Left cardiac atrium (tissue), 4 donors: ENCODE results near the gene ALDH1A1. TPM values are rescaled to one million over a fixed set of nuclear protein-coding genes. Genes with fewer than 3 reads are reported as not detected.

Source experiments
- ATAC-seq, 2 donors: fragments of 200-7000 bp; cut with Tn5 transposase; one replicate each; pipeline ENCODE4 v1.9.1; 2020; ENCODE audit warnings: mild to moderate bottlenecking in 2 of 2, moderate library complexity in 2 of 2
- DNase-seq: peaks from one replicate; pipeline ENCODE4 v3.0.0-alpha.2; 2020
- intact Hi-C, 2 donors: fragments of 100-400 bp; cut with DNase I; formaldehyde crosslinking; loops; one replicate each; pipeline versions ENCODE4 v1.14.1 to v1.15.1; 2022 to 2023
- total RNA-seq, 2 donors: library from RNA; stranded (reverse); fragmentation: NEBNext Ultra II Directional; extraction: Animal tissue kit (Norgen Biotek cat#: 25700); gene quantifications; one replicate each; pipeline ENCODE4 v1.2.1, GENCODE V29; 2021
- donor health status: DM: no; HTN: yes; CAD: no.
- donor health status: DM: no; HTN: yes; CAD: no; lungs with severe emphysema.
- donor health status: DM: yes; HTN: yes; CAD: no.
- donor health status: Dilated cardiomyopathy.

ALDH1A1 gene
- total RNA-seq, 2 donors from 2014 or later = 24.3 to 45.0 TPM

GRCh38 chr9:72925126-72925789 is 27.6 kb downstream of the ALDH1A1 start:
- DNase-seq (no peak), ATAC-seq (peak; percentile 19 to 27)
- intact Hi-C loops = no loop called here

- no peak for DNase-seq
- intact Hi-C loops = no loop called here
- ATAC-seq = no peak
Measured at GRCh38 chr9:72924154-72924790, 28.6 kb downstream of the ALDH1A1 start.

- DNase-seq (no peak), ATAC-seq (no peak)
- intact Hi-C loops = no loop called here
Measured at GRCh38 chr9:72923077-72923476, 29.8 kb downstream of the ALDH1A1 start.

GRCh38 chr9:72921888-72922654 is 30.8 kb downstream of the ALDH1A1 start:
- intact Hi-C loops = no loop called here
- DNase-seq (no peak), ATAC-seq (no peak)

GRCh38 chr9:72919246-72919945 is 33.5 kb downstream of the ALDH1A1 start:
- intact Hi-C loops = no loop called here
- no peak for ATAC-seq
- no peak for DNase-seq

GRCh38 chr9:72917892-72918509 is 34.9 kb downstream of the ALDH1A1 start:
- intact Hi-C loops = no loop called here
- ATAC-seq (no peak), DNase-seq (no peak)

GRCh38 chr9:72915659-72916058 is 37.2 kb downstream of the ALDH1A1 start:
- DNase-seq (no peak), ATAC-seq (no peak)
- intact Hi-C loops = no loop called here

GRCh38 chr9:72914750-72915149 is 38.1 kb downstream of the ALDH1A1 start:
- intact Hi-C loops = no loop called here
- no peak for DNase-seq
- ATAC-seq = no peak

GRCh38 chr9:72913382-72914009 is 39.4 kb downstream of the ALDH1A1 start:
- ATAC-seq = no peak
- DNase-seq = no peak
- intact Hi-C loops = no loop called here

GRCh38 chr9:72912476-72913381 is 40.1 kb downstream of the ALDH1A1 start:
- intact Hi-C loops = no loop called here
- ATAC-seq (peak; percentile 55 to 63), DNase-seq (no peak)

- ATAC-seq (no peak), DNase-seq (no peak)
- intact Hi-C loops = no loop called here
Measured at GRCh38 chr9:72911816-72912215, 41.0 kb downstream of the ALDH1A1 start.

- intact Hi-C loops = no loop called here
- ATAC-seq = no peak
- no peak for DNase-seq
Measured at GRCh38 chr9:72911247-72911775, 41.5 kb downstream of the ALDH1A1 start.

- no peak for DNase-seq
- no peak for ATAC-seq
- intact Hi-C loops = no loop called here
Measured at GRCh38 chr9:72909428-72909827, 43.4 kb downstream of the ALDH1A1 start.

GRCh38 chr9:72907421-72907820 is 45.4 kb downstream of the ALDH1A1 start:
- intact Hi-C loops = no loop called here
- ATAC-seq (no peak), DNase-seq (no peak)

- ATAC-seq (no peak), DNase-seq (no peak)
- intact Hi-C loops = no loop called here
Measured at GRCh38 chr9:72906810-72907209, 46.0 kb downstream of the ALDH1A1 start.

- intact Hi-C loops = no loop called here
- ATAC-seq = no peak
- no peak for DNase-seq
Measured at GRCh38 chr9:72905514-72906480, 47.1 kb downstream of the ALDH1A1 start.
